Astrocyte (in vitro differentiated cells and primary cell): ENCODE measurements around the gene MAST2. TPM values are rescaled to one million over a fixed set of nuclear protein-coding genes. Genes with fewer than 3 reads are reported as not detected.

Experiments used
- DNase-seq: peaks from one replicate; pipeline ENCODE4 v3.0.0-alpha.2; 2010; ENCODE audit warnings: low read depth
- FAIRE-seq: peaks from 2 replicates; lab custom pipeline; 2011; peaks lifted over from hg19 to GRCh38; lab: Jason Lieb, UNC
- H2AFZ ChIP-seq: 2 replicates; pipeline ENCODE4 v1.6.0; 2012; ENCODE audit warnings: low read depth, low read length, inconsistent platforms
- H3K27ac ChIP-seq: 2 replicates; pipeline ENCODE4 v1.5.1; 2011; ENCODE audit warnings: low read depth, low read length, inconsistent platforms
- H3K27me3 ChIP-seq: 2 replicates; pipeline ENCODE4 v1.6.0; 2011; ENCODE audit warnings: low read length, inconsistent platforms; ENCODE audit not compliant: insufficient read depth
- H3K36me3 ChIP-seq: 2 replicates; pipeline ENCODE4 v1.5.1; 2011; ENCODE audit warnings: low read length, inconsistent platforms; ENCODE audit not compliant: insufficient read depth
- H3K4me1 ChIP-seq: 2 replicates; pipeline ENCODE4 v1.5.1; 2011; ENCODE audit warnings: low read length, inconsistent platforms; ENCODE audit not compliant: insufficient read depth
- H3K4me2 ChIP-seq: 2 replicates; pipeline ENCODE4 v1.6.0; 2012; ENCODE audit warnings: low read length, inconsistent platforms
- H3K4me3 ChIP-seq: 2 replicates; pipeline ENCODE4 v1.5.1; 2011; ENCODE audit warnings: low read depth, mild to moderate bottlenecking, low read length, inconsistent platforms; ENCODE audit not compliant: insufficient read depth
- H3K79me2 ChIP-seq: 2 replicates; pipeline ENCODE4 v1.6.0; 2012; ENCODE audit warnings: mild to moderate bottlenecking, low read length, inconsistent platforms; ENCODE audit not compliant: insufficient read depth
- H3K9ac ChIP-seq: 2 replicates; pipeline ENCODE4 v1.6.0; 2012; ENCODE audit warnings: mild to moderate bottlenecking, low read length, inconsistent platforms
- H3K9me3 ChIP-seq: 2 replicates; pipeline ENCODE4 v1.5.1; 2012; ENCODE audit warnings: low read depth, mild to moderate bottlenecking, low read length, inconsistent platforms; ENCODE audit not compliant: insufficient read depth
- H4K20me1 ChIP-seq: 2 replicates; pipeline ENCODE4 v1.6.0; 2012; ENCODE audit warnings: low read length, inconsistent platforms; ENCODE audit not compliant: insufficient read depth
- H3K27ac Mint-ChIP-seq: one replicate; pipeline ENCODE4 v1.8.0; 2021; ENCODE audit warnings: mild to moderate bottlenecking, mixed read lengths; ENCODE audit not compliant: unreplicated experiment
- H3K27me3 Mint-ChIP-seq: one replicate; pipeline ENCODE4 v1.8.0; 2021; ENCODE audit warnings: low read depth, mixed read lengths; ENCODE audit not compliant: unreplicated experiment
- H3K36me3 Mint-ChIP-seq: one replicate; pipeline ENCODE4 v1.8.0; 2021; ENCODE audit warnings: low read depth, mixed read lengths; ENCODE audit not compliant: unreplicated experiment
- H3K4me1 Mint-ChIP-seq: one replicate; pipeline ENCODE4 v1.8.0; 2021; ENCODE audit warnings: low read depth, mixed read lengths; ENCODE audit not compliant: unreplicated experiment
- H3K4me3 Mint-ChIP-seq: one replicate; pipeline ENCODE4 v1.8.0; 2021; ENCODE audit warnings: mild to moderate bottlenecking, moderate library complexity, mixed read lengths; ENCODE audit not compliant: unreplicated experiment
- H3K9me3 Mint-ChIP-seq: one replicate; pipeline ENCODE4 v1.8.0; 2021; ENCODE audit warnings: mild to moderate bottlenecking, mixed read lengths; ENCODE audit not compliant: unreplicated experiment
- CTCF ChIP-seq: IDR thresholded peaks from 2 replicates; pipeline ENCODE4 v1.5.1; 2011; ENCODE audit warnings: low read depth, mild to moderate bottlenecking, inconsistent platforms, low read length, moderate library complexity; ENCODE audit not compliant: insufficient read depth
- EZH2 ChIP-seq: IDR thresholded peaks from 2 replicates; pipeline ENCODE4 v1.6.1; 2012; ENCODE audit warnings: mild to moderate bottlenecking, low read length, inconsistent platforms; ENCODE audit not compliant: insufficient read depth
- total RNA-seq: library from RNA; stranded (reverse); gene quantifications from 2 replicates; pipeline ENCODE4 v1.2.1, GENCODE V29; 2021

MAST2 gene
- total RNA-seq, 1 donor from 2014 or later = 41.0 TPM

GRCh38 chr1:45989249-45989648 lies 185.8 kb downstream of the MAST2 start:
- no peaks in the 10 kb centered on the region for H4K20me1 ChIP-seq
- no peak overlapping the region for H3K27ac Mint-ChIP-seq
- peaks cover 1% of the 10 kb centered on the region for H3K9me3 Mint-ChIP-seq
- peaks cover 2% of the 10 kb centered on the region for H3K79me2 ChIP-seq
- H3K27ac ChIP-seq = no peak overlapping the region
- FAIRE-seq (no peak), DNase-seq (no peak)
- H3K36me3 ChIP-seq = no peaks in the 10 kb centered on the region
- TF ChIP-seq EZH2 (no peak), CTCF (no peak)
- H3K4me2 ChIP-seq = no peak overlapping the region
- H3K27me3 ChIP-seq = no peaks in the 10 kb centered on the region
- peaks cover 8% of the 10 kb centered on the region for H3K36me3 Mint-ChIP-seq
- H3K9ac ChIP-seq = no peak overlapping the region
- H3K27me3 Mint-ChIP-seq = no peaks in the 10 kb centered on the region
- no peak overlapping the region for H3K4me3 ChIP-seq
- H3K4me1 Mint-ChIP-seq = no peaks in the 10 kb centered on the region
- H2AFZ ChIP-seq = no peak overlapping the region
- H3K4me1 ChIP-seq = no peaks in the 10 kb centered on the region
- H3K4me3 Mint-ChIP-seq = no peak overlapping the region
- no peaks in the 10 kb centered on the region for H3K9me3 ChIP-seq

GRCh38 chr1:45994423-45994822 lies 191.0 kb downstream of the MAST2 start:
- TF ChIP-seq CTCF (no peak), EZH2 (no peak)
- H3K27ac Mint-ChIP-seq = no peak overlapping the region
- DNase-seq (no peak), FAIRE-seq (no peak)
- Histone ChIP-seq H3K9me3 (no peaks in the 10 kb centered on the region), H3K4me1 (no peaks in the 10 kb centered on the region), H3K27me3 (no peaks in the 10 kb centered on the region), H3K79me2 (peaks cover 2% of the 10 kb centered on the region), H2AFZ (no peak overlapping the region), H4K20me1 (peaks cover 6% of the 10 kb centered on the region), H3K27ac (no peak overlapping the region), H3K4me3 (no peak overlapping the region), H3K36me3 (no peaks in the 10 kb centered on the region), H3K4me2 (no peak overlapping the region), H3K9ac (no peak overlapping the region)
- H3K36me3 Mint-ChIP-seq = peaks cover 8% of the 10 kb centered on the region
- H3K9me3 Mint-ChIP-seq = peaks cover 1% of the 10 kb centered on the region
- H3K4me1 Mint-ChIP-seq = peaks cover 2% of the 10 kb centered on the region
- H3K27me3 Mint-ChIP-seq = no peaks in the 10 kb centered on the region
- no peak overlapping the region for H3K4me3 Mint-ChIP-seq

- H3K36me3 ChIP-seq = no peaks in the 10 kb centered on the region
- Mint-ChIP-seq H3K36me3 (peaks cover 8% of the 10 kb centered on the region), H3K27me3 (no peaks in the 10 kb centered on the region), H3K9me3 (peaks cover 1% of the 10 kb centered on the region), H3K4me1 (peaks cover 2% of the 10 kb centered on the region), H3K27ac (no peak overlapping the region), H3K4me3 (no peak overlapping the region)
- H3K4me1 ChIP-seq = no peaks in the 10 kb centered on the region
- no peaks in the 10 kb centered on the region for H3K9me3 ChIP-seq
- TF ChIP-seq EZH2 (no peak), CTCF (no peak)
- H3K27ac ChIP-seq = no peak overlapping the region
- H3K4me3 ChIP-seq = no peak overlapping the region
- peak; percentile 29 for DNase-seq
- no peak overlapping the region for H3K9ac ChIP-seq
- no peak overlapping the region for H2AFZ ChIP-seq
- peaks cover 2% of the 10 kb centered on the region for H3K79me2 ChIP-seq
- no peak for FAIRE-seq
- H3K4me2 ChIP-seq = no peak overlapping the region
- H3K27me3 ChIP-seq = no peaks in the 10 kb centered on the region
- H4K20me1 ChIP-seq = peaks cover 6% of the 10 kb centered on the region
Measured at GRCh38 chr1:45995298-45995697, 191.9 kb downstream of the MAST2 start.
